RPMI8226 (cell line): ENCODE results near the gene WWTR1.
A peak's percentile ranks its signal among the peaks of the same experiment; 100 is the strongest.

Experiments used
- DNase-seq: peaks from one replicate; pipeline ENCODE4 v3.0.0-alpha.2; 2015

Gene WWTR1

GRCh38 chr3:149490260-149490971 lies 167.4 kb downstream of the WWTR1 start:
- no peak for DNase-seq

- DNase-seq = no peak
Observed at GRCh38 chr3:149489060-149489690, 168.7 kb downstream of the WWTR1 start.

GRCh38 chr3:149487598-149488197 lies 170.1 kb downstream of the WWTR1 start:
- DNase-seq = peak; percentile 59

GRCh38 chr3:149486726-149487125 lies 171.1 kb downstream of the WWTR1 start:
- DNase-seq = no peak

- no peak for DNase-seq
Observed at GRCh38 chr3:149481491-149481890, 176.3 kb downstream of the WWTR1 start.

GRCh38 chr3:149481056-149481455 lies 176.8 kb downstream of the WWTR1 start:
- no peak for DNase-seq

- DNase-seq = peak; percentile 78
Observed at GRCh38 chr3:149480326-149481017, 177.4 kb downstream of the WWTR1 start.

GRCh38 chr3:149479621-149480325 lies 178.1 kb downstream of the WWTR1 start:
- no peak for DNase-seq

GRCh38 chr3:149476225-149476624 lies 181.6 kb downstream of the WWTR1 start:
- DNase-seq = no peak

GRCh38 chr3:149475451-149476060 lies 182.3 kb downstream of the WWTR1 start:
- no peak for DNase-seq

- DNase-seq = no peak
Observed at GRCh38 chr3:149474250-149474817, 183.5 kb downstream of the WWTR1 start, which contains the start of gene TM4SF4. Gene TM4SF4, plus strand, starts transcription at chr3:149474697. Its CDS starts 181 bp downstream, at chr3:149474878.

- no peak for DNase-seq
Observed at GRCh38 chr3:149473357-149474249, 184.2 kb downstream of the WWTR1 start.

- no peak for DNase-seq
Observed at GRCh38 chr3:149472030-149472797, 185.6 kb downstream of the WWTR1 start.

- no peak for DNase-seq
Observed at GRCh38 chr3:149470381-149470780, 187.4 kb downstream of the WWTR1 start.

- DNase-seq = no peak
Observed at GRCh38 chr3:149468504-149469212, 189.2 kb downstream of the WWTR1 start.
